HG03066 (cell line): ENCODE measurements around the gene DUSP16.
"Not testable (repeated sequence)": the region's sequence is repeated elsewhere in the genome, so short reads cannot be mapped to it uniquely, and the experiment has no call there.

ENCODE experiments used
- ATAC-seq: cut with Tn5 transposase; IDR thresholded peaks from one replicate; pipeline ENCODE4 v1.9.1; 2021; ENCODE audit warnings: low read depth; ENCODE audit not compliant: unreplicated experiment

DUSP16 gene, protein sequence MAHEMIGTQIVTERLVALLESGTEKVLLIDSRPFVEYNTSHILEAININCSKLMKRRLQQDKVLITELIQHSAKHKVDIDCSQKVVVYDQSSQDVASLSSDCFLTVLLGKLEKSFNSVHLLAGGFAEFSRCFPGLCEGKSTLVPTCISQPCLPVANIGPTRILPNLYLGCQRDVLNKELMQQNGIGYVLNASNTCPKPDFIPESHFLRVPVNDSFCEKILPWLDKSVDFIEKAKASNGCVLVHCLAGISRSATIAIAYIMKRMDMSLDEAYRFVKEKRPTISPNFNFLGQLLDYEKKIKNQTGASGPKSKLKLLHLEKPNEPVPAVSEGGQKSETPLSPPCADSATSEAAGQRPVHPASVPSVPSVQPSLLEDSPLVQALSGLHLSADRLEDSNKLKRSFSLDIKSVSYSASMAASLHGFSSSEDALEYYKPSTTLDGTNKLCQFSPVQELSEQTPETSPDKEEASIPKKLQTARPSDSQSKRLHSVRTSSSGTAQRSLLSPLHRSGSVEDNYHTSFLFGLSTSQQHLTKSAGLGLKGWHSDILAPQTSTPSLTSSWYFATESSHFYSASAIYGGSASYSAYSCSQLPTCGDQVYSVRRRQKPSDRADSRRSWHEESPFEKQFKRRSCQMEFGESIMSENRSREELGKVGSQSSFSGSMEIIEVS

DNA sequence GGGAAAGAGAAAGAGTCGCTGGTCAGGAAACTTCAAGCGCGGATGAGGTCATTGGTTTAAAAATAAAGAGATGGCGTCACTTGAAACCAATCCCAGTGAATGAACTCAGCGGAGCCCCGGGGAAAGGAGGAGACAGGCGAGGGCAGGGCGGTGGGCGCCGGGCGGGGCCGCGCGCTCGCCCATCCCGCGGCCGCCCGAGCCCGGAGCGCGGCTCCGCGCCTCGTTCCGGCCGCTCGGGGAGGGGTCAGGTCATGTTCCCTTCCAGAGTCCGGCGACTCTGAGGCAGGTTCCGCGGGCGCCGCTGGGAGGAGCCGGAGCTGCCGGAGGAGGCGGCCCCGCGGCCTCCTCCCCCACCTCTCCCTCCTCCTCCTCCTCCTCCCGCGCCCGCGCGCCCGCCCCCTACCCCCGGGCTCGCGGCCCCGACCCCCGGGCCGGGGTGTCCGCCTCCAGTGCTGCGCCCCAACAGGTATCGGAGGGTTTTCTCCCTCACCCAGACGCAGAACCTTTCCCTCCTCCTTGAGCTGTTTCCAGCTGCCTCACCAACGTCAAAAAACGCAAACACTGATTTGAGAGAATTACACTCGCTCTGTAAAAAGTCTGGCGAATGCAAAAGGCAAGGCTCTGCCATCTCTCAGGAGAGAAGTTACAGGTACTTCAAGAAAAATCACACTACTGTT is at the start of gene DUSP16:
Gene DUSP16, minus strand, starts transcription at position 279 of the 677 bp plus-strand sequence. CDS start 41,765 bp downstream, outside the sequence.
- ATAC-seq = peak; percentile 67

DNA sequence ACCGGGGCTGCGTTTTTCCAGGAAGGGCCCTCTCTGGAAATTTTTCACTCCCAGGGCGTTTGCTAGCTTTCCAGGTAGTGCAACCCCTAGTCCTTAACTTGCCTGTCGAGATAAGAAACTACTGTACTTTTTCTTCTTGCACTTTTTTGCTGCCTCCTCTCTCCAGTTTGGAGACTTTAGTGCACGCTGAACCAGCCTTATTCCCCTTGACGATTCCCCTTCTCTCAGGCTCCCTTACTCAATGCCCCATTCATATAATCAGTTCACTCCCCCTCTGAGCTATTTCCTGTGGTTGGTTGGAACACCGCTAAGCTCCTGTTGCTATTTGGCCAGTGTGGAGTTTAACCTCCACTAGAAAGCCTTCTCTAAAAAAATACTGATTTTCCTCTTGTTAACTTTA is 49.7 kb upstream of the DUSP16 start:
- no peak for ATAC-seq

DNA sequence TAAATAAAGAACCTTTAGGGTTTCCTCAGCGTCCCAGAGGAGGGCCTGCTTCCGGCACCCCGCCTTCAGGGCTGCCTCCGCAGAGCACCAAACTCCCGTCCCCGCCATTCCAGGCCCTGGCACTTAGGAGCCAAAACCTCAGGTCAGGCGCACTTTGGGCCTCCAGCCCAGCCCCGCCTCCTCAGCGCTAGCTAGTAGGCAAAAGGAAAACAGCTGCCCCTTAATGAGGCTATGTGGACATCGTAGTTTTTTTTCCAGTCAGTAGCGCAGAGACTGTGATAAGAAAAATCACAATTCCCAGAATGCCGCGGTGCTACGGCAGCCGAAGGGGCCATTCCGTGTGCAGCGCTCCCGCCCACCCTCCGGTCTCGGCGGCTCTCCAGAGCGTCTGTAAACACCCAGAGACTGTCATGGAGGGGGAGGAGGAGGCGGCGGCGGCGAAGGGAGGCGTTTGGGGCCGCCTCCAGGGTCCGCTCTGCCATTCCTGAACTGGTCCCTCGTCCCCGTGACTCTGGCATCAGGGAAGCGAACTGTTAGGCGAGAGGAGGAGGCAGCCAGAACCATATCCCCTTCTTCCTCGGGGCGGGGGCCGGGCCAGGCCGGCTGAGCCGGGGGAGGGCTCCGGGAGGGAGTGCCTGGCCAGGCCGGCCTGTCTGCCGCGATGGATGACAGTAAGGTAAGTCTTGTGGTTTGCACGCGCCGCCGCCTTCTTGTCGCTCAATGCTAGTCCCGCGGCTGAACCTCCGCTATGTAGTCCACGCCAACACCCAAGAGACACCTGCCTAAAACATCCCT is 49.0 kb upstream of the DUSP16 start, which contains the start of gene CREBL2:
Gene CREBL2, plus strand, starts transcription at position 365 of the 795 bp plus-strand sequence. Its CDS starts 297 bp downstream, at position 662.
- peak; percentile 75 for ATAC-seq

DNA sequence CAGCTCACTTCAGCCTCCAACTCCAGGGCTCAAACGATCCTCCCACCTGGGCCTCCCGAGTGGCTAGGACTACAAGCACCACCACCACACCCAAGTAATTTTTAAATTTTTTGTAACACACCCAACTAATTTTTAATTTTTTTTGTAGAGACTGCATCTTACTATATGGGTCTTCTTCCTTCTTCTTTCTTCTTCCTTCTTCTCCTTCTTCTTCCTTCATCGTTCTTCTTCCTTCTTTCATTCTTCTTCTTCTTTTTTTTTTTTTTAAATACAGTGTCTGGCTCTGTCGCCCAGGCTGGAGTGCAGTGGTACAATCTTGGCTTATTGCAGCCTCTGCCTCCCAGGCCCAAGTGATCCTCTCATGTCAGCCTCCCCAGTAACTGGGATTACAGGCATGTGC is 48.0 kb upstream of the DUSP16 start:
- no peak for ATAC-seq

DNA sequence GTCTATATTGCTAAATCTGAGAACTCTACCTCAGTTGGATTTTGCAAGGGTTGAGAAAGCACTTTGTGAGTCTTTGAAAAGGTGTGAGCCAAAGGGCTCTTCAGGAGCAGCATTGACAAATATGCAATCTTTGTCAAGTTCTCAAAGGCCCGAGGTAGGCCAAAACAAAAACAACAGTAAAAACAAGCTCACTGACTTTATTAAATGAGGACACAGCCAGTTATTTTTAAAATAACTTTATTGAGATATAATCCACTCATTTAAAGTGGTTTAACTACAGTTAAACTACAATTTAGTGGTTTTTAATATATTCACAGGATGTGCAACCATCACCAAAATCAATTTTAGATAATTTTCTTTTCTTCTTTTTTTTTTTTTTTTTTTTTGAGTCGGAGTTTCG is 47.0 kb upstream of the DUSP16 start:
- no peak for ATAC-seq

DNA sequence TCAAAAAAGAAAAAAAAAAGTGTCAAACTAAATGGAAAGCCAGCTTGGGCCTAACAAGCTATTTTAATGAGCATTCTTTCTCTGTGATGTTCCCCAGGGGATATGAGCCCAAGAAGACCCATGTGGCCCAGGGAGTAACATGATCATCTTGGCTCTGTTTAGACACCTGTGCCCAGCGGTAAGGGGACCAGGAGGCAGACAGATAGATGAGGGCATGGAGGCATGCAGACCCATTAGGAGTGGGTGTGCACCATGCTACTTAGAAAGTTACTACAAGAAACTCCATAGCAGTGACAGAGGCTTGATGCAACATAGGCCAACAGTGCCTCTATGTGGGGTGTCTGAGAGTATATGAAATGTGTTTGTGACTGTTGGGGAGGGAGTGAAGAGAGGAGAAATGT is 45.9 kb upstream of the DUSP16 start:
- ATAC-seq = no peak

DNA sequence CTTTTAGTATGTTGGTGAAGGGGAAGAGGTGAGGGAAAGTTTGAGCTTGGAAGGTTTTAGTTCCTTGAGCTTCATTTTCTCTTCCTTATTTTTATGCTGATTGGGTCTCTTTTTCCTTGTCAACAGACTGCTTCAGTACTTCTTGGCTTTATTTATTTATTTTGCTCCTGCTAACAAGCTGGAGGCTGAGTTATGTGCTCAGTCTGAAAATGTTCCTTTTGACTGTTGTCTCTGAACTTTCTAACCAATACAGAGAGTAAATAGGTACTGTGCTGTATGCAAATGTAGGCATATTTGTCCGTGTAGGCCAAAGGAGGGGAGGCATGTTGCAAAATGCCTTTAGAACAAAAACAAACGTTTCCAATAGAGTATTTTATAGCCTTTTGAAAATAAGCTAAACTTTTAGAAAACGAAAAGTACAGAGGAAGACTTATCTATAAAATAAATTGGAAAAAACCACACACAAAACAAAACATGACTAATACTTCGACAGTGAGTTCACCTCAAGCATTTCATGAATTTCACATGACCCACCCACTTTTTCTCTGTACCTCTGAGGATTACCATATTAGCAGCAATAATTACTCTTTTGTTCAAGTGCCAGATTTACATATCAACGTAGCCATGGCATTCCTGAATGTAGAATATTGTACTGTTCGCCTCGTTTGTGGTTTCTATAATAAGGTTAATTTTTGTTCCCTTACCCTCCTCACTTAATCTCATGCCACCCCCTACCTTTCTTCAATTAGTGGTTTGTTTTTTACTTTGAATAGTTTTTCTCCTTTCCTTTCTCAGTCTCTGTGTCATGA is 44.3 kb upstream of the DUSP16 start:
- peak; percentile 46 for ATAC-seq

DNA sequence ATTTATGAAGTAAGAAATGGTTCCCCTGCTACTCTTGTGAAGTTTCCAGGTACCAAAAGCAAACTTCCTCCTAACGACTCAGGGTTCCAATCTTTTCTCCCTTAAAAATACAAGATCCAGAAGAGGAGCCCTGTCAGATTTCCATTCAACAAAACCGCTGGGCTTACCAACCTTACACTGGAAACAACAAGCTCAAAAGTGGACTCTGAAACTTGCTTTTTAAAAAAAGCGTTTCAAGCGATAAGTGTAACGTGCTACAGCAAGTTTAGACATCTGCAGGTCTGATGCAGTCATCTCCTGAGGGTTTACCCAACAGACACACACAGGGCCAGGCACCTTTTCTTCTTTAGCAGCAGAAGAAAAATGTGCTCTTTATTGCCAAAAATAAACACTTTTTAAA is 42.1 kb upstream of the DUSP16 start:
- no peak for ATAC-seq

DNA sequence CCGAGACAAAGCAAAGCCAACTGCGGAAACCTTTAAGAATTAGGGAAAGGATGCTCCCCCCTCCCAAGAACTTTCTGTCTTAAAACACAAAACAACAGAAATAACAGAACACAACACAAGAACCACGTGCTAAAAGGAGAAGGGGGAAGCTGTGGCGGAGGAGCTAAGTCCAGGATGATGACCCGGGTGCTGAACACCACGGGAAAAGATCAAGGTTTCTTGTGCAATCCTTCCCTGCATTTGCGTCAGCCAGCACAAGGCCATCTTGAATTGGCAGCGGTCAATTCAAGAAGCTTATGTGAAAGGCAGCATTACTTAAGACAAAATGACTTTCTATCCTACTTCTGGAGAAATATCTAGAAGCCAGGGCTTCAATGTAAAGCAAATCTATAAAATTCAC is 38.0 kb upstream of the DUSP16 start:
- no peak for ATAC-seq

DNA sequence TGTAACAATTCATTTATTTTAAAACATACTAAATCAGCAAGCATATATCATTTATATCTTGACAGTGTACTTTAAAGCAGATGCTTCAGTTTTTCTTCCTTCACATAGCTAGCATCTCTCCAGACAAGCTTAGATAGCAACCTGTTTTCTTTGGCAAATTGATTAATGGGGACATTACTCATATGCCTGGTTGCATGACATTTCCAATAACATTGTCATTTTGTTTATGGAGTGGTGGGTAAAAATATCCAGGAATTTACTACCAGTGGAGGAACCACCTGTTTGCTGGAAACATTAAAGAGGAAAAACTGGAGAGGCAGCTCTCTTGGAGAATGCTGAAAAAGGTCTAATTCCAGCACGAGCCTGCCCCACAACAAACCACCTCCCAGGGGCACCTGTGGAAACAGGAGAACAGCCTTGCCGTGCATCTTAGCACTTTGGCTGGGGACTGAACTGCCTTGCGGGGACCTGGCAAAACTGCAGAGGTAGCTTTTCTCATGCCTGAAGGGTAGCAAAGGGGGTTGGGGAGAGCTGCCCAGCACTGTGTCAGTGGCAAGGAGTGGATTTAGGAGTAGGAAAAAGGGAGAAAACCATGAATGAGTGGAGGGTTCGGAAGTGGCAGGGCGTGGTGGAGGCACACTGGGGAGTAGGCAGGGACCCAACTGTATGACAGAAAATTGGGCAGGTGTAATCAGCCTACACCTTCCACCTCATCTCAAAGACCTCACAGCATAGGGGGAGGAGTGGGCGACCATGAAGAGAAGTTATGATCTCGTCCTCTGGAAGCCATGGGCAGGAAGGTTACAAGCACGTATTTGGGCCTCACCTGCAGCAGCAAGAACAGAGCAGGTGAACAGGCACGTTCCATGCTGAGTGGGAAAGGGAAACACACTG is 37.3 kb upstream of the DUSP16 start:
- ATAC-seq = no peak

DNA sequence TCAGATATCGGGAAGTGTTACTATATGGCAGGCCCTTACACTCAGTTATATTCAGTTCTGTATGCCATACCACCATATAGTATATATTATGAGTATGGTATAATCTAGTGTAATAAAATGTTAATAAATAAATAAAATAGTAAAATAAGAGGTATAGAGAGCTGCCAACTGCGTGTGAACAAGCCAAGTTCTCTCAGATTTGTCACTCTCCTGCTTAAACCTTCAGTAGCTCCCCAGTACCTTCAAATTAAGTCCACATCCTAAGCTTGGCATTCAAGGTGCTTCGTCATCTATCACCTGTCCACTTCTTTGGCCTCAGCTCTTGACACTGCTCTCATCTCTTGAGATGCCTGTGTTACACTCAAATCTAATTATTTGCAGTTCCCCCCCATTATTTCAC is 36.2 kb upstream of the DUSP16 start:
- ATAC-seq = no peak

DNA sequence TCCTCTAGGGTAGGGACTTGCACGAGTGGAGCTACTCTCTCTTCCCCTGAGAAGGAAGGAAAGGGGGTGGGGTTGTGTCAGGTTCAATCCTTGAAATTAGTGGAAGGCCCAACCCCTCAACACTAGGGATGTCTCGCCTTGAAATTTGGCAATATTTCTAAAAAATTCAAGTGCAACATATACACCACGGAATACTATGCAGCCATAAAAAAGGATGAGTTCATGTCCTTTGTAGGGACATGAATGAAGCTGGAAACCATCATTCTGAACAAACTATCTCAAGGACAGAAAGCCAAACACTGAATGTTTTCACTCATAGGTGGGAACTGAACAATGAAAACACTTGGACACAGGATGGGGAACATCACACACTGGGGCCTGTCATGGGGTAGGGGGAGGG is 33.9 kb upstream of the DUSP16 start:
- not testable (repeated sequence) for ATAC-seq

DNA sequence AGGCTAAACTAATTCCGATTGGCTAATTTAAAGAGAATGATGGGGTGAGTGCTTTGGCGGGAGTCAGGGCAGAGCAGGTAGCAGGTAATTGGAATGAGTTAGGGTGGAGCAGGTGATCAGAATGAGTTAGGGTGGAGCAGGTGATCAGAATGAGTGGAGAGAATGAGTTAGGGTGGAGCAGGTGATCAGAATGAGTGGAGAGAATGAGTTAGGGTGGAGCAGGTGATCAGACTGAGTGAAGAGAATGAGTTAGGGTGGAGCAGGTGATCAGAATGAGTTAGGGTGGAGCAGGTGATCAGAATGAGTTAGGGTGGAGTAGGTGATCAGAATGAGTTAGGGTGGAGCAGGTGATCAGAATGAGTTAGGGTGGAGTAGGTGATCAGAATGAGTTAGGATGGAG is 33.3 kb upstream of the DUSP16 start:
- not testable (repeated sequence) for ATAC-seq

DNA sequence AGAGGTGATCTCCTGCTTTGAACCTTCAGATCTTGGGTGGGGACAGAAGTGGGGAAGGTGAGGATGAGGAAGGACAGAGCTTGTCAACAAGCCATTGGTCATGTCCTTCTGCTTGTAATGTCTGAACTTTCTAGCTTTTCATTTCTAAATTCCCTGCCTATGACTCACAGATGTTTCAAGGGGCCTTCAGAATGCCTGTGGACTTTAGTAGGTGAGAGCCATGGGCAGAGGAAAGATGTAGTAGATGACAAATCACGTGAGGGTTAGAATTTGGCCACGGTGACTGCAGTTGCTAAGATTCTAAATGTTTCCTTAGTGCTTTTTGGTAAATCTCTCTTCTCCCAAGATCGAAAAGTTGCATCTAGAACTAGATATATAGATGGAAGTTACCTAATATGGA is 30.3 kb upstream of the DUSP16 start:
- ATAC-seq = no peak

DNA sequence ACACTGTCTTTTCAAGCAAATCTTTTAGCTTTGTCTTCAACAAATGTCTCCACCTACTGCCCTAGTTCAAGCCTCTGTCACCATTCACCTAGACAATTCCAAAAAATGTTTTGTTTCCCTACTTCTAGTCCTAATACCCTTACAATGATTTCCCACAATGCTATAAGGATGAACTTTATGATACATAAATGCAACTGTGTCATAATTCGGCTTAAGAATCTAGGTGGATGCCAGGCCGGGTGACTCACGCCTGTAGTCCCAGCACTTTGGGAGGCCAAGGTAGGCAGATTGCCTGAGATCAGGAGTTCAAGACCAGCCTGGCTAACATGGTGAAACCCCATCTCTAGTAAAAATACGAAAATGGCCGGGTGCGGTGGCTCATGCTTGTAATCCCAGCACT is 28.3 kb upstream of the DUSP16 start:
- no peak for ATAC-seq

DNA sequence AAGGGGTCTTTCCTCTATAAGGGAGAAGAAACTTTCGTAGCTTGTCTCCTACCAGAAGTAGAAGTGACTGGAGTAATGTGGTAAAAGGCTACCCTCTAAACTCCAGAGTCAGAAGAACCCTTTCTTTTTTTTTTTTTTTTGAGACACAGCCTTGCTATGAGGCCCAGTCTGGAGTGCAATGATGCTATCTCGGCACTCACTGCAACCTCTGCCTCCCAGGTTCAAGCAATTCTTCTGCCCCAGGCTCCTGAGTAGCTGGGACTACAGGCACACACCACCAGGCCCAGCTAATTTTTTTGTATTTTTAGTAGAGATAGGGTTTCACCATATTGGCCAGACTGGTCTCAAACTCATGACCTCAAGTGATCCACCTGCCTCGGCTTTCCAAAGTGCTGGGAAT is 25.8 kb upstream of the DUSP16 start:
- ATAC-seq = not testable (repeated sequence)

DNA sequence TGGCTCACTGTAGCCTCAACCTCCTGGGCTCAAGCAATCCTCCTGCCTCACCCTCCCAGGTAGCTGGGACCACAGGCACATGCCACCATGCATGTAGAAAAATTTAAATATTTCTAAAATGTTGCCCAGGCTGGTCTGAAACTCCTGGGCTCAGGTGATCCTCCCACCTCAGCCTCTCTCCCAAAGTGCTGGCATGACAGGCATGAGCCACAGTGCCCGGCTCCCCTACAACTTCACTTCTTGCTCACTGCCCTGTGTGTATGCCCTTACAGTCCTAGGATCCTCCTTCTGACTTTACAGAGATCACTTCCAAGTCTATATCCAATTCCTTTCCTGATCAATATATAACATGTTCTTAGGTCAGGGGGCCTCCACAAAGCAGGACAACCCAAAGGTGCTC is 25.2 kb upstream of the DUSP16 start:
- no peak for ATAC-seq

DNA sequence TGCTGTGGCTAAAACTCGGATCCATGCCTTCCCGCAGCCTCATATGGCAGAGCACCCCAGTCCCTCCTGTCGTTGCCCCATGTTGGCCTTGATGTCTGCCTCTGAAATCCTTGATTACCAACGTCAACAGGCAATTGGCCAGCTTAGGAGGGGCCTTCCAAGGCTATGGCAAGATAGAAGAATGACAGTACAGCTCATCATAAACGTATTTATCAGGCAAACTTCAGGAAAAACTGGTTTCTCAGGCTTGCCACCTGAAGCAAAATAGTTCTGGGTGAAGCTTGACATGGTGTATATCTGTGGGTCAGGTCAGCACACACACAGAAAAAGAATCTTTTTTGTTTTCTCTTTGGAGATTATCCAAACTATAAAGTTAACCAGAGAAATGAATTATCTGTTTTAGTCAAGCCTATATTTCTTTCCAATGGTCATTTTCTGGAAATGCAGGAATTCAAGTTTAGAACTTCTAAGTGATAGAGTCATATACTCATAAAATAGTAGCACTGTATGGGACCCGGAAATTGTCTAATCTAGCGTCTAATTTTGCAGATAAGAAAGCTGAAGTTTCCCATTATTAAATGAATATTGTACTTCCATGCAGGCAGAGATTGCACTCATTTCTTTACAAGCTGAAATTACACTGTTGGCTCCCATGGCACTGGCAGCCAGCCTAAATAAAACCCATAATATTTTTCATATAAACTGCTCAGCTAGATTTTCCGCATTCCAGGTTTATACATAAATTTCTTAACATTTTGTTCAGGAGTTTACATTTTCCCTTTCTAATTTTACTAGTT is 24.4 kb upstream of the DUSP16 start:
- no peak for ATAC-seq
